ENCODE results near the gene SLIT1.

SLIT1 gene

GRCh38 chr10:97169063-97169462 is 16.7 kb downstream of the SLIT1 start:
- no peak for DNase-seq

GRCh38 chr10:97168645-97169044 is 17.1 kb downstream of the SLIT1 start:
- DNase-seq = no peak

- DNase-seq = no peak
Observed at GRCh38 chr10:97165499-97165898, 20.3 kb downstream of the SLIT1 start.

GRCh38 chr10:97163781-97164501 is 21.8 kb downstream of the SLIT1 start:
- no peak for DNase-seq

- no peak for DNase-seq
Observed at GRCh38 chr10:97163181-97163580, 22.6 kb downstream of the SLIT1 start.

GRCh38 chr10:97159646-97160305 is 26.0 kb downstream of the SLIT1 start:
- no peak for DNase-seq

- DNase-seq = no peak
Observed at GRCh38 chr10:97157578-97158095, 28.1 kb downstream of the SLIT1 start.

- no peak for DNase-seq
Observed at GRCh38 chr10:97154781-97155180, 31.0 kb downstream of the SLIT1 start.

- no peak for DNase-seq
Observed at GRCh38 chr10:97154162-97154561, 31.6 kb downstream of the SLIT1 start.

GRCh38 chr10:97153270-97153850 is 32.4 kb downstream of the SLIT1 start:
- DNase-seq = no peak

- no peak for DNase-seq
Observed at GRCh38 chr10:97151307-97151914, 34.3 kb downstream of the SLIT1 start.

GRCh38 chr10:97150616-97151015 is 35.1 kb downstream of the SLIT1 start:
- DNase-seq = no peak

GRCh38 chr10:97150013-97150595 is 35.7 kb downstream of the SLIT1 start:
- no peak for DNase-seq

- no peak for DNase-seq
Observed at GRCh38 chr10:97149079-97149531, 36.7 kb downstream of the SLIT1 start.

- no peak for DNase-seq
Observed at GRCh38 chr10:97144297-97144696, 41.5 kb downstream of the SLIT1 start.

GRCh38 chr10:97142834-97143233 is 42.9 kb downstream of the SLIT1 start:
- no peak for DNase-seq

GRCh38 chr10:97140902-97141745 is 44.6 kb downstream of the SLIT1 start:
- no peak for DNase-seq

- DNase-seq = no peak
Observed at GRCh38 chr10:97140049-97140846, 45.5 kb downstream of the SLIT1 start.

- DNase-seq = no peak
Observed at GRCh38 chr10:97139651-97140048, 46.1 kb downstream of the SLIT1 start.

- no peak for DNase-seq
Observed at GRCh38 chr10:97138846-97139245, 46.9 kb downstream of the SLIT1 start.

GRCh38 chr10:97138174-97138573 is 47.6 kb downstream of the SLIT1 start:
- no peak for DNase-seq

Data from stimulated activated CD8-positive, alpha-beta memory T cell treated with anti-CD3 and anti-CD28 coated beads, Interleukin-4, amount 100 ng/mL, for 48 hours (primary cell).